IMR-90 (cell line): ENCODE data around the gene GIMAP5. TPM values are rescaled to one million over a fixed set of nuclear protein-coding genes. Genes with fewer than 3 reads are reported as not detected.

Experiments
- ATAC-seq: fragments of 200-7000 bp; cut with Tn5 transposase; 2 replicates; pipeline ENCODE4 v1.9.1; 2020; ENCODE audit warnings: low read depth, mild to moderate bottlenecking, moderate library complexity
- BruUV-seq: library from RNA; stranded (reverse); fragments of 400-500 nt; replicated peaks from 2 replicates; lab custom pipeline; 2021; lab: Mats Ljungman, UMichigan
- CTCF ChIA-PET: fragments of 300-600 bp; formaldehyde crosslinking; extraction: SDS; loops from one replicate; lab custom pipeline; 2021; ENCODE audit warnings: antibody characterized with exemption; lab: Yijun Ruan, JAX
- POLR2A ChIA-PET: fragments of 300-600 bp; sonication (Branson Sonifier 250); formaldehyde crosslinking; loops from one replicate; lab custom pipeline; 2022; ENCODE audit warnings: antibody characterized with exemption; ENCODE audit not compliant: unreplicated experiment; lab: Charles Lee
- DNase-seq: peaks from one replicate; pipeline ENCODE4 v3.0.0; 2013
- H2AFZ ChIP-seq: replicated peaks from 2 replicates; pipeline ENCODE3; 2013; ENCODE audit warnings: low read length, mild to moderate bottlenecking; ENCODE audit not compliant: poor library complexity
- H2AK5ac ChIP-seq: 2 replicates; pipeline ENCODE4 v1.6.1; 2013; ENCODE audit warnings: low read depth, low read length, inconsistent platforms
- H2AK9ac ChIP-seq: replicated peaks from 2 replicates; pipeline ENCODE3; 2013; ENCODE audit warnings: mild to moderate bottlenecking, low read depth, low read length, moderate library complexity; ENCODE audit not compliant: poor library complexity
- H2BK120ac ChIP-seq: 2 replicates; pipeline ENCODE4 v1.6.1; 2013; ENCODE audit warnings: low read depth, low read length, inconsistent platforms
- H2BK15ac ChIP-seq: 3 replicates; pipeline ENCODE4 v1.6.1; 2013; ENCODE audit warnings: low read depth, low read length, inconsistent platforms
- H2BK20ac ChIP-seq: 2 replicates; pipeline ENCODE4 v1.6.1; 2013; ENCODE audit warnings: low read depth, mild to moderate bottlenecking, inconsistent platforms, low read length, moderate library complexity
- H2BK5ac ChIP-seq: 2 replicates; pipeline ENCODE4 v1.6.1; 2013; ENCODE audit warnings: mild to moderate bottlenecking, low read depth, low read length, inconsistent platforms; ENCODE audit not compliant: poor library complexity, severe bottlenecking
- H3K14ac ChIP-seq: replicated peaks from 2 replicates; pipeline ENCODE4 v1.6.1; 2013; ENCODE audit warnings: low read depth, low read length, inconsistent platforms
- H3K18ac ChIP-seq: 2 replicates; pipeline ENCODE4 v1.6.1; 2013; ENCODE audit warnings: low read depth, low read length, control low read depth
- H3K23ac ChIP-seq: 2 replicates; pipeline ENCODE4 v1.6.1; 2013; ENCODE audit warnings: low read depth, low read length, inconsistent platforms
- H3K27ac ChIP-seq: 2 replicates; pipeline ENCODE4 v1.5.1; 2013; ENCODE audit warnings: mild to moderate bottlenecking, control low read depth, low read length; ENCODE audit not compliant: insufficient read depth
- H3K27me3 ChIP-seq: 2 replicates; pipeline ENCODE4 v1.6.1; 2013; ENCODE audit warnings: low read length; ENCODE audit not compliant: control insufficient read depth, insufficient read depth
- H3K36me3 ChIP-seq: 2 replicates; pipeline ENCODE4 v1.6.1; 2013; ENCODE audit warnings: low read length, mixed read lengths; ENCODE audit not compliant: control insufficient read depth, insufficient read depth
- H3K4ac ChIP-seq: 2 replicates; pipeline ENCODE4 v1.6.1; 2013; ENCODE audit warnings: low read depth, low read length, inconsistent platforms
- H3K4me1 ChIP-seq: 2 replicates; pipeline ENCODE4 v1.6.1; 2013; ENCODE audit warnings: low read length, mixed read lengths; ENCODE audit not compliant: control insufficient read depth, insufficient read depth
- H3K4me2 ChIP-seq: 2 replicates; pipeline ENCODE4 v1.6.1; 2013; ENCODE audit warnings: low read depth, mild to moderate bottlenecking, control low read depth, low read length, moderate library complexity
- H3K4me3 ChIP-seq: 2 replicates; pipeline ENCODE4 v1.5.1; 2013; ENCODE audit warnings: low read depth, mild to moderate bottlenecking, control low read depth, low read length, moderate library complexity; ENCODE audit not compliant: insufficient read depth
- H3K56ac ChIP-seq: 2 replicates; pipeline ENCODE4 v1.6.1; 2013; ENCODE audit warnings: low read length, inconsistent platforms; ENCODE audit not compliant: insufficient read depth; ENCODE audit errors: extremely low read depth
- H3K79me1 ChIP-seq, 2 experiments: 2 replicates each; pipeline ENCODE4 v1.6.1; 2013; ENCODE audit warnings: low read length in 2 of 2, inconsistent platforms in 1 of 2, low read depth in 1 of 2
- H3K9ac ChIP-seq: 2 replicates; pipeline ENCODE4 v1.6.1; 2013; ENCODE audit warnings: low read depth, low read length, control low read depth
- H3K9me1 ChIP-seq: 2 replicates; pipeline ENCODE4 v1.6.1; 2013; ENCODE audit warnings: low read length, inconsistent platforms; ENCODE audit not compliant: insufficient read depth
- H3K9me3 ChIP-seq: 2 replicates; pipeline ENCODE4 v1.6.1; 2013; ENCODE audit warnings: low read length; ENCODE audit not compliant: control insufficient read depth, insufficient read depth
- H4K20me1 ChIP-seq: 2 replicates; pipeline ENCODE4 v1.6.1; 2013; ENCODE audit warnings: low read length, inconsistent platforms; ENCODE audit not compliant: insufficient read depth
- H4K5ac ChIP-seq: 2 replicates; pipeline ENCODE4 v1.6.1; 2013; ENCODE audit warnings: mild to moderate bottlenecking, low read depth, low read length, control low read depth
- H4K8ac ChIP-seq, 2 experiments: 2 replicates each; pipeline ENCODE4 v1.6.1; 2013; ENCODE audit warnings: low read depth in 2 of 2, low read length in 2 of 2, control low read depth in 1 of 2, inconsistent platforms in 1 of 2
- H4K91ac ChIP-seq: 2 replicates; pipeline ENCODE4 v1.6.1; 2013; ENCODE audit warnings: low read depth, low read length, inconsistent platforms; ENCODE audit not compliant: insufficient read depth
- CEBPB ChIP-seq: IDR thresholded peaks from 2 replicates; pipeline ENCODE4 v1.6.1; 2012; ENCODE audit warnings: low read depth, low read length, improper control_type of control experiment
- FOS ChIP-seq: fragments of 150-350 bp; IDR thresholded peaks from 2 replicates; pipeline ENCODE4 v1.6.1; 2016; ENCODE audit warnings: low read depth, low read length
- MAFK ChIP-seq: IDR thresholded peaks from 2 replicates; pipeline ENCODE4 v1.6.1; 2012; ENCODE audit warnings: low read depth, low read length, improper control_type of control experiment
- WGBS, 2 experiments: methylation state at CpG; one replicate each; pipeline versions ENCODE4 v1.1.5 to v1.1.7; 2013; ENCODE audit warnings: missing lambda C conversion rate in 2 of 2; ENCODE audit not compliant: insufficient read length in 1 of 2; ENCODE audit errors: extremely low coverage in 2 of 2; 5-methylcytosine and 5-hydroxymethylcytosine counted together
- dilution Hi-C: fragments of 300-500 bp; cut with HindIII; formaldehyde crosslinking; loops from one replicate; pipeline ENCODE4 v1.14.3; 2018; ENCODE audit warnings: low sequenced_read_pairs; ENCODE audit not compliant: unreplicated experiment
- in situ Hi-C: fragments of 300-500 bp; cut with MboI; formaldehyde crosslinking; loops from 3 replicates; pipeline ENCODE4 v1.14.3; 2019; ENCODE audit warnings: low sequenced_read_pairs, inconsistent platforms, mixed read lengths
- intact Hi-C: fragments of 100-400 bp; cut with micrococcal nuclease; formaldehyde crosslinking; loops from 2 replicates; pipeline ENCODE4 v1.10.0; 2022
- polyA plus RNA-seq, 3 experiments: library from polyadenylated mRNA; depleted of rRNA; stranded (reverse); fragments of >200 nt; gene quantifications; 2 replicates each; pipeline ENCODE4 v1.2.3, GENCODE V29; 2012; ENCODE audit warnings: low replicate concordance in 1 of 3
- total RNA-seq: library from RNA; depleted of rRNA; stranded (reverse); fragments of >200 nt; gene quantifications from 2 replicates; pipeline ENCODE4 v1.2.3, GENCODE V29; 2012

The GIMAP5 gene
- total and polyA plus RNA-seq, 2 of the 4 experiments (the other 2 are of a cell fraction), result not detected

- Histone ChIP-seq H2AFZ (no peak overlapping the region), H4K5ac (no peak overlapping the region), H3K56ac (no peak overlapping the region), H3K9me1 (no peaks in the 10 kb centered on the region), H3K4me2 (no peak overlapping the region), H3K23ac (no peak overlapping the region), H2BK120ac (no peak overlapping the region), H3K9ac (no peak overlapping the region), H3K79me1 (no peaks in the 10 kb centered on the region), H4K20me1 (no peaks in the 10 kb centered on the region), H3K9me3 (no peaks in the 10 kb centered on the region), H3K4me1 (no peaks in the 10 kb centered on the region), H2BK5ac (no peak overlapping the region), H3K18ac (no peak overlapping the region), H3K4me3 (no peak overlapping the region), H4K91ac (no peak overlapping the region), H3K27ac (no peak overlapping the region), H4K8ac (no peak overlapping the region), H2BK15ac (no peak overlapping the region), H3K27me3 (no peaks in the 10 kb centered on the region), H2AK5ac (no peak overlapping the region), H3K36me3 (no peaks in the 10 kb centered on the region), H2BK20ac (no peak overlapping the region), H2AK9ac (no peak overlapping the region), H3K4ac (no peak overlapping the region), H3K14ac (no peak overlapping the region)
- BruUV-seq, result no TSS peak
- in situ Hi-C loops, result no loop called here
- TF ChIP-seq MAFK (no peak), CEBPB (no peak), FOS (no peak)
- ATAC-seq, result no peak
- POLR2A ChIA-PET, result no interaction called here
- intact Hi-C loops, result no loop called here
- dilution Hi-C loops, result no loop called here
- CTCF ChIA-PET, result no interaction called here
- WGBS, 2 experiments, result 85% methylated on average over 5 of the region's 11 CpGs; no CpG with 5 or more reads in 1 of the 2 experiments
- no peak for DNase-seq
These were observed 15.2 kb upstream of the GIMAP5 start for GRCh38 chr7:150721970-150722373.
